Liver (tissue), 9 donors: ENCODE results near the gene RAPGEF2. TPM values are rescaled to one million over a fixed set of nuclear protein-coding genes. Genes with fewer than 3 reads are reported as not detected.

Experiments
- DNase-seq: peaks from one replicate; pipeline ENCODE4 v3.0.0-alpha.2; 2017; ENCODE audit warnings: low spot score
- H3K27ac ChIP-seq, 2 donors: one replicate each; pipeline ENCODE4 v1.7.0; 2013; ENCODE audit warnings: inconsistent platforms in 2 of 2, low read length in 2 of 2, control low read depth in 1 of 2, low read depth in 1 of 2, mild to moderate bottlenecking in 1 of 2
- H3K27me3 ChIP-seq, 4 donors: one replicate each; pipeline versions ENCODE4 v1.6.1 to v1.7.0; 2013; ENCODE audit warnings: low read length in 3 of 4, inconsistent platforms in 1 of 4, mild to moderate bottlenecking in 1 of 4, moderate library complexity in 1 of 4; ENCODE audit not compliant: control insufficient read depth in 4 of 4, insufficient read depth in 4 of 4
- H3K36me3 ChIP-seq, 4 donors: one replicate each; pipeline versions ENCODE4 v1.6.1 to v1.7.0; 2013; ENCODE audit warnings: low read length in 3 of 4, mild to moderate bottlenecking in 3 of 4, low read depth in 1 of 4, moderate library complexity in 1 of 4; ENCODE audit not compliant: control insufficient read depth in 4 of 4, insufficient read depth in 3 of 4
- H3K4me1 ChIP-seq, 4 donors: one replicate each; pipeline versions ENCODE4 v1.6.1 to v1.7.0; 2013; ENCODE audit warnings: low read length in 3 of 4, mild to moderate bottlenecking in 3 of 4, moderate library complexity in 1 of 4; ENCODE audit not compliant: control insufficient read depth in 4 of 4, insufficient read depth in 4 of 4
- H3K4me3 ChIP-seq, 3 donors: one replicate each; pipeline versions ENCODE4 v1.6.1 to v1.7.0; 2013; ENCODE audit warnings: low read length in 3 of 3, control low read depth in 1 of 3, low read depth in 1 of 3, mild to moderate bottlenecking in 1 of 3
- H3K9ac ChIP-seq, 2 donors: one replicate each; pipeline ENCODE4 v1.7.0; 2013; ENCODE audit warnings: low read length in 2 of 2, mild to moderate bottlenecking in 2 of 2, moderate library complexity in 2 of 2, control low read depth in 1 of 2, low read depth in 1 of 2
- H3K9me3 ChIP-seq, 4 donors: one replicate each; pipeline versions ENCODE4 v1.6.1 to v1.7.0; 2013; ENCODE audit warnings: low read length in 3 of 4; ENCODE audit not compliant: control insufficient read depth in 4 of 4
- EGR1 ChIP-seq, 2 donors: IDR thresholded peaks; 2 replicates each; pipeline ENCODE4 v1.6.1; 2016 to 2018; ENCODE audit warnings: antibody characterized with exemption in 2 of 2, low read depth in 2 of 2
- FOXA1 ChIP-seq: IDR thresholded peaks from 2 replicates; pipeline ENCODE4 v1.6.1; 2016; ENCODE audit warnings: antibody characterized with exemption
- FOXA2 ChIP-seq: IDR thresholded peaks from 2 replicates; pipeline ENCODE4 v1.6.1; 2016; ENCODE audit warnings: antibody characterized with exemption
- GABPA ChIP-seq, 2 donors: IDR thresholded peaks in 1 of 2; conservative IDR thresholded peaks in 1 of 2; 2 replicates each; pipeline ENCODE4 v1.6.1; 2016; ENCODE audit warnings: antibody characterized with exemption in 2 of 2, mild to moderate bottlenecking in 1 of 2, moderate library complexity in 1 of 2
- HNF4A ChIP-seq, 2 donors: conservative IDR thresholded peaks; 2 replicates each; pipeline ENCODE4 v1.6.1; 2016; ENCODE audit warnings: antibody characterized with exemption in 2 of 2, mild to moderate bottlenecking in 2 of 2
- HNF4G ChIP-seq: IDR thresholded peaks from 2 replicates; pipeline ENCODE4 v1.6.1; 2016; ENCODE audit warnings: antibody characterized with exemption
- JUND ChIP-seq, 2 donors: IDR thresholded peaks; 2 replicates each; pipeline ENCODE4 v1.6.1; 2016; ENCODE audit warnings: antibody characterized with exemption in 2 of 2
- NR2F2 ChIP-seq: IDR thresholded peaks from 2 replicates; pipeline ENCODE4 v1.6.1; 2016; ENCODE audit warnings: antibody characterized with exemption
- RAD21 ChIP-seq, 2 donors: IDR thresholded peaks; 2 replicates each; pipeline ENCODE4 v1.6.1; 2016; ENCODE audit warnings: antibody characterized with exemption in 2 of 2, mild to moderate bottlenecking in 2 of 2
- RXRA ChIP-seq, 2 donors: IDR thresholded peaks; 2 replicates each; pipeline ENCODE4 v1.6.1; 2017 to 2018; ENCODE audit warnings: antibody characterized with exemption in 2 of 2, mild to moderate bottlenecking in 1 of 2
- TAF1 ChIP-seq: conservative IDR thresholded peaks from 2 replicates; pipeline ENCODE4 v1.6.1; 2016; ENCODE audit warnings: antibody characterized with exemption, mild to moderate bottlenecking
- YY1 ChIP-seq: IDR thresholded peaks from 2 replicates; pipeline ENCODE4 v1.6.1; 2016; ENCODE audit warnings: antibody characterized with exemption, mild to moderate bottlenecking
- WGBS: extraction: QIAGEN DNeasy Blood & Tissue Kit; methylation state at CpG from one replicate; pipeline ENCODE4 v1.1.7; 2013; 5-methylcytosine and 5-hydroxymethylcytosine counted together
- polyA plus RNA-seq, 2 donors: library from polyadenylated mRNA; stranded (reverse) in 1 of 2; unstranded in 1 of 2; fragments of 200-250 nt in 1 of 2; fragments of >200 nt in 1 of 2; fragmentation: Nextera tagmentation in 1 of 2; extraction: Ambion mirVana in 1 of 2; gene quantifications; one replicate each; pipeline versions ENCODE4 v1.2.1 to v1.2.3, GENCODE V29; 2013 to 2015
- total RNA-seq, 2 donors: library from RNA; depleted of rRNA; stranded (reverse); fragments of >200 nt; gene quantifications; one replicate each; pipeline ENCODE4 v1.2.3, GENCODE V29; 2014
- TF ChIP-seq, protein P1 (sequence below): IDR thresholded peaks from 2 replicates; pipeline ENCODE4 v1.6.1; 2016; ENCODE audit warnings: antibody characterized with exemption, mild to moderate bottlenecking
- TF ChIP-seq, protein P2 (sequence below): IDR thresholded peaks from 2 replicates; pipeline ENCODE4 v1.6.1; 2016; ENCODE audit warnings: antibody characterized with exemption
- TF ChIP-seq, protein P3 (sequence below): IDR thresholded peaks from 2 replicates; pipeline ENCODE4 v1.6.1; 2016; ENCODE audit warnings: antibody characterized with exemption
- TF ChIP-seq, protein P4 (sequence below): IDR thresholded peaks from 2 replicates; pipeline ENCODE4 v1.6.1; 2016; ENCODE audit warnings: antibody characterized with exemption
- donor health status: healthy.
- donor health status: healthy.
- donor health status: healthy.
- donor health status: healthy.
- donor health status: healthy.

RAPGEF2 gene
- total and polyA plus RNA-seq, 4 donors, result 7.3 to 90.4 (median 32.2) TPM

DNA sequence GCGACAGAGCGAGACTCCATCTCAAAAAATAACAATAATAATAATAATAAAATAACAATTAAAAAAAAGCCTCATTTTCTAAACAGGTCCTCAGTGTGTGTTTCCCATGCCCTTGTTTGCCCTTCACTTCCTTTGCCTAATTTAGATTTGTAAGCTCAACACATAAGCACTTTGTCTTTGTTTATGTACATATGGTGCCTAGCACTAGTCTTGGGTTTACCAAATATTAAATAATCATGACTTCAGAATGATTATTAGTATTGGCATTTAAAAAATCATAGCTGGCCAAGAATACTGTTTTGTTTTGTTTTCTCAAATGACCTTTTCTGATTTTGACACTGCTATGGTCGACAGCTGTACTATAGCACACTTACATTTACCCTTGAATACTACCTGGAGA lies 6.4 kb upstream of the RAPGEF2 start:
- H3K36me3 ChIP-seq, result no peaks in the 10 kb centered on the region
- H3K9me3 ChIP-seq, result no peaks in the 10 kb centered on the region
- no peak for TF ChIP-seq NR2F2
- no peak for TF ChIP-seq HNF4A (conservative IDR thresholded peaks at IDR 0.05)
- TF ChIP-seq, protein P1, sequence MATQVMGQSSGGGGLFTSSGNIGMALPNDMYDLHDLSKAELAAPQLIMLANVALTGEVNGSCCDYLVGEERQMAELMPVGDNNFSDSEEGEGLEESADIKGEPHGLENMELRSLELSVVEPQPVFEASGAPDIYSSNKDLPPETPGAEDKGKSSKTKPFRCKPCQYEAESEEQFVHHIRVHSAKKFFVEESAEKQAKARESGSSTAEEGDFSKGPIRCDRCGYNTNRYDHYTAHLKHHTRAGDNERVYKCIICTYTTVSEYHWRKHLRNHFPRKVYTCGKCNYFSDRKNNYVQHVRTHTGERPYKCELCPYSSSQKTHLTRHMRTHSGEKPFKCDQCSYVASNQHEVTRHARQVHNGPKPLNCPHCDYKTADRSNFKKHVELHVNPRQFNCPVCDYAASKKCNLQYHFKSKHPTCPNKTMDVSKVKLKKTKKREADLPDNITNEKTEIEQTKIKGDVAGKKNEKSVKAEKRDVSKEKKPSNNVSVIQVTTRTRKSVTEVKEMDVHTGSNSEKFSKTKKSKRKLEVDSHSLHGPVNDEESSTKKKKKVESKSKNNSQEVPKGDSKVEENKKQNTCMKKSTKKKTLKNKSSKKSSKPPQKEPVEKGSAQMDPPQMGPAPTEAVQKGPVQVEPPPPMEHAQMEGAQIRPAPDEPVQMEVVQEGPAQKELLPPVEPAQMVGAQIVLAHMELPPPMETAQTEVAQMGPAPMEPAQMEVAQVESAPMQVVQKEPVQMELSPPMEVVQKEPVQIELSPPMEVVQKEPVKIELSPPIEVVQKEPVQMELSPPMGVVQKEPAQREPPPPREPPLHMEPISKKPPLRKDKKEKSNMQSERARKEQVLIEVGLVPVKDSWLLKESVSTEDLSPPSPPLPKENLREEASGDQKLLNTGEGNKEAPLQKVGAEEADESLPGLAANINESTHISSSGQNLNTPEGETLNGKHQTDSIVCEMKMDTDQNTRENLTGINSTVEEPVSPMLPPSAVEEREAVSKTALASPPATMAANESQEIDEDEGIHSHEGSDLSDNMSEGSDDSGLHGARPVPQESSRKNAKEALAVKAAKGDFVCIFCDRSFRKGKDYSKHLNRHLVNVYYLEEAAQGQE, result no peak
- no peak for TF ChIP-seq FOXA1
- TF ChIP-seq JUND (IDR thresholded peaks at IDR 0.05), result no peak
- TF ChIP-seq FOXA2, result no peak
- TF ChIP-seq RXRA (IDR thresholded peaks at IDR 0.05), result no peak
- TF ChIP-seq, protein P2, sequence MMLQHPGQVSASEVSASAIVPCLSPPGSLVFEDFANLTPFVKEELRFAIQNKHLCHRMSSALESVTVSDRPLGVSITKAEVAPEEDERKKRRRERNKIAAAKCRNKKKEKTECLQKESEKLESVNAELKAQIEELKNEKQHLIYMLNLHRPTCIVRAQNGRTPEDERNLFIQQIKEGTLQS, result no peak
- TF ChIP-seq, protein P3, sequence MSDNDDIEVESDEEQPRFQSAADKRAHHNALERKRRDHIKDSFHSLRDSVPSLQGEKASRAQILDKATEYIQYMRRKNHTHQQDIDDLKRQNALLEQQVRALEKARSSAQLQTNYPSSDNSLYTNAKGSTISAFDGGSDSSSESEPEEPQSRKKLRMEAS, result no peak
- no peak for TF ChIP-seq EGR1 (IDR thresholded peaks at IDR 0.05; ENCODE audit: low read depth in 2 of 2)
- TF ChIP-seq GABPA (IDR thresholded peaks at IDR 0.05 in 1 of 2, conservative IDR thresholded peaks at IDR 0.05 in 1 of 2), result no peak
- TF ChIP-seq, protein P4, sequence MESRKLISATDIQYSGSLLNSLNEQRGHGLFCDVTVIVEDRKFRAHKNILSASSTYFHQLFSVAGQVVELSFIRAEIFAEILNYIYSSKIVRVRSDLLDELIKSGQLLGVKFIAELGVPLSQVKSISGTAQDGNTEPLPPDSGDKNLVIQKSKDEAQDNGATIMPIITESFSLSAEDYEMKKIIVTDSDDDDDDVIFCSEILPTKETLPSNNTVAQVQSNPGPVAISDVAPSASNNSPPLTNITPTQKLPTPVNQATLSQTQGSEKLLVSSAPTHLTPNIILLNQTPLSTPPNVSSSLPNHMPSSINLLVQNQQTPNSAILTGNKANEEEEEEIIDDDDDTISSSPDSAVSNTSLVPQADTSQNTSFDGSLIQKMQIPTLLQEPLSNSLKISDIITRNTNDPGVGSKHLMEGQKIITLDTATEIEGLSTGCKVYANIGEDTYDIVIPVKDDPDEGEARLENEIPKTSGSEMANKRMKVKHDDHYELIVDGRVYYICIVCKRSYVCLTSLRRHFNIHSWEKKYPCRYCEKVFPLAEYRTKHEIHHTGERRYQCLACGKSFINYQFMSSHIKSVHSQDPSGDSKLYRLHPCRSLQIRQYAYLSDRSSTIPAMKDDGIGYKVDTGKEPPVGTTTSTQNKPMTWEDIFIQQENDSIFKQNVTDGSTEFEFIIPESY, result no peak
- TF ChIP-seq RAD21 (IDR thresholded peaks at IDR 0.05), result no peak
- TF ChIP-seq HNF4G, result no peak
- TF ChIP-seq YY1, result no peak
- WGBS, result 81% methylated on average over 3 of the region's 3 CpGs
- no peak overlapping the region for H3K27ac ChIP-seq
- H3K9ac ChIP-seq, result no peak overlapping the region
- no peaks in the 10 kb centered on the region for H3K27me3 ChIP-seq
- no peaks in the 10 kb centered on the region for H3K4me1 ChIP-seq
- no peak for DNase-seq
- no peak overlapping the region for H3K4me3 ChIP-seq

DNA sequence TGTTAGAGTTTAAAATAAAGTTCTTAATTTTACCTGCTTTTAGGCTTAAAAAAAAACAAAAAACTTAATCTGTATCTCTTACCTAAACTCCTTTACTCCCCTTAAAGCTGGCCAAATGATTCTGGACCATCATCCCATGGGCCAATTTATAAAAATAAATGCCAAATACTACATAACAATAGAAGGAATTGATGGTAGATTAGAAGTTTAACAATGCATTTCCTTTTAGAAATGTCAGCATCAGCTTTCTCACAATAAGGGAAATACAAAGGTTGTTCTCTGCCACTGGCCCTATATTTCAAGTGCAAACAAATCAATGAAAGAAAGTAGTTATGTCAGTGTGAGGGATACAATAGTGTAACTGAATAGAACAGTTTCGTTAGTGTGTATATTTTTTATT lies 5.7 kb upstream of the RAPGEF2 start:
- no peak overlapping the region for H3K9ac ChIP-seq
- H3K4me1 ChIP-seq, result peaks cover 0 to 1% (median 0%) of the 10 kb centered on the region in 4 donors
- no peaks in the 10 kb centered on the region for H3K36me3 ChIP-seq
- DNase-seq, result no peak
- no peak overlapping the region for H3K4me3 ChIP-seq
- H3K27ac ChIP-seq, result no peak overlapping the region
- TF ChIP-seq NR2F2 (no peak), FOXA2 (no peak), GABPA (IDR thresholded peaks at IDR 0.05 in 1 of 2, conservative IDR thresholded peaks at IDR 0.05 in 1 of 2) (no peak), TAF1 (no peak), EGR1 (IDR thresholded peaks at IDR 0.05; ENCODE audit: low read depth in 2 of 2) (no peak), RXRA (IDR thresholded peaks at IDR 0.05) (no peak), JUND (IDR thresholded peaks at IDR 0.05) (no peak)
- TF ChIP-seq, protein P1, result no peak
- TF ChIP-seq, protein P3, result no peak
- TF ChIP-seq, protein P4, result no peak
- H3K27me3 ChIP-seq, result no peaks in the 10 kb centered on the region
- 74% methylated on average over 1 of the region's 1 CpG for whole genome bisulfite sequencing
- no peaks in the 10 kb centered on the region for H3K9me3 ChIP-seq
